H9 (cell line): ENCODE data around the gene SEC14L5. TPM values are rescaled to one million over a fixed set of nuclear protein-coding genes. Genes with fewer than 3 reads are reported as not detected.
A peak's percentile ranks its signal among the peaks of the same experiment; 100 is the strongest.

Experiments
- DNase-seq: peaks from one replicate; pipeline ENCODE4 v3.0.0-alpha.2; 2017
- H2AFZ ChIP-seq: one replicate; pipeline ENCODE4 v1.6.1; 2013; ENCODE audit warnings: mild to moderate bottlenecking, low read length, control low read depth, moderate library complexity
- H2AK5ac ChIP-seq: 2 replicates; pipeline ENCODE4 v1.6.1; 2013; ENCODE audit warnings: low read length, control low read depth, mixed read lengths; ENCODE audit not compliant: insufficient read length
- H2BK120ac ChIP-seq: one replicate; pipeline ENCODE4 v1.6.1; 2013; ENCODE audit warnings: low read depth, mild to moderate bottlenecking, low read length, control low read depth, inconsistent platforms; ENCODE audit not compliant: poor library complexity, severe bottlenecking
- H2BK12ac ChIP-seq: 2 replicates; pipeline ENCODE4 v1.6.1; 2013; ENCODE audit warnings: low read length, control low read depth, mixed read lengths, low read depth; ENCODE audit not compliant: insufficient read length
- H2BK15ac ChIP-seq: 2 replicates; pipeline ENCODE4 v1.6.1; 2013; ENCODE audit warnings: low read depth, low read length, control low read depth
- H2BK20ac ChIP-seq: one replicate; pipeline ENCODE4 v1.6.1; 2013; ENCODE audit warnings: low read depth, mild to moderate bottlenecking, low read length, control low read depth, inconsistent platforms; ENCODE audit not compliant: poor library complexity, severe bottlenecking
- H2BK5ac ChIP-seq: 2 replicates; pipeline ENCODE4 v1.6.1; 2013; ENCODE audit warnings: low read length, control low read depth, mixed read lengths; ENCODE audit not compliant: insufficient read length
- H3K14ac ChIP-seq: 2 replicates; pipeline ENCODE4 v1.6.1; 2013; ENCODE audit warnings: low read length, control low read depth; ENCODE audit not compliant: insufficient read depth
- H3K18ac ChIP-seq: 2 replicates; pipeline ENCODE4 v1.6.1; 2013; ENCODE audit warnings: low read depth, mild to moderate bottlenecking, mixed read lengths, low read length, control low read depth; ENCODE audit not compliant: insufficient read length
- H3K23ac ChIP-seq: 2 replicates; pipeline ENCODE4 v1.6.1; 2013; ENCODE audit warnings: low read length, control low read depth, mixed read lengths, low read depth; ENCODE audit not compliant: insufficient read length
- H3K23me2 ChIP-seq: 2 replicates; pipeline ENCODE4 v1.6.1; 2013; ENCODE audit warnings: low read depth, mild to moderate bottlenecking, mixed read lengths, low read length, control low read depth; ENCODE audit not compliant: insufficient read length, poor library complexity, severe bottlenecking
- H3K27ac ChIP-seq: 2 replicates; pipeline ENCODE4 v1.5.1; 2013; ENCODE audit warnings: low read length, control low read depth, mixed read lengths, low read depth; ENCODE audit not compliant: insufficient read length
- H3K27me3 ChIP-seq: 2 replicates; pipeline ENCODE4 v1.6.1; 2013; ENCODE audit warnings: low read length, control low read depth, inconsistent platforms; ENCODE audit not compliant: insufficient read depth
- H3K4ac ChIP-seq: 2 replicates; pipeline ENCODE4 v1.6.1; 2013; ENCODE audit warnings: low read depth, mild to moderate bottlenecking, control low read depth, inconsistent platforms, low read length, moderate library complexity
- H3K4me1 ChIP-seq: 2 replicates; pipeline ENCODE4 v1.6.1; 2013; ENCODE audit warnings: low read length, control low read depth, inconsistent platforms; ENCODE audit not compliant: insufficient read depth
- H3K4me2 ChIP-seq: 2 replicates; pipeline ENCODE4 v1.6.1; 2013; ENCODE audit warnings: low read length, control low read depth, mixed read lengths; ENCODE audit not compliant: insufficient read length, insufficient read depth
- H3K56ac ChIP-seq: 2 replicates; pipeline ENCODE4 v1.6.1; 2013; ENCODE audit warnings: low read depth, mild to moderate bottlenecking, mixed read lengths, low read length, control low read depth; ENCODE audit not compliant: insufficient read length
- H3K79me1 ChIP-seq: 2 replicates; pipeline ENCODE4 v1.6.1; 2013; ENCODE audit warnings: low read depth, mild to moderate bottlenecking, moderate library complexity, low read length, control low read depth, inconsistent platforms; ENCODE audit not compliant: insufficient read depth, poor library complexity, severe bottlenecking
- H3K79me2 ChIP-seq: 2 replicates; pipeline ENCODE4 v1.6.1; 2013; ENCODE audit warnings: low read length, control low read depth, inconsistent platforms; ENCODE audit not compliant: insufficient read depth
- H3K9ac ChIP-seq: 2 replicates; pipeline ENCODE4 v1.6.1; 2013; ENCODE audit warnings: low read length, control low read depth, mixed read lengths; ENCODE audit not compliant: insufficient read length; ENCODE audit errors: extremely low read depth
- H3K9me3 ChIP-seq: one replicate; pipeline ENCODE4 v1.6.1; 2013; ENCODE audit warnings: low read depth, low read length, inconsistent platforms; ENCODE audit not compliant: control insufficient read depth
- H3T11ph ChIP-seq: one replicate; pipeline ENCODE4 v1.6.1; 2013; ENCODE audit warnings: mild to moderate bottlenecking, low read length, control low read depth, inconsistent platforms
- H4K20me1 ChIP-seq: one replicate; pipeline ENCODE4 v1.6.1; 2013; ENCODE audit not compliant: control insufficient read depth, insufficient read length, insufficient read depth
- H4K5ac ChIP-seq: 2 replicates; pipeline ENCODE4 v1.6.1; 2013; ENCODE audit warnings: low read depth, mild to moderate bottlenecking, mixed read lengths, low read length, control low read depth; ENCODE audit not compliant: insufficient read length
- H4K8ac ChIP-seq: replicated peaks from 2 replicates; pipeline ENCODE4 v1.6.1; 2013; ENCODE audit warnings: low read length, control low read depth, mixed read lengths, low read depth; ENCODE audit not compliant: insufficient read length
- H4K91ac ChIP-seq: 2 replicates; pipeline ENCODE4 v1.6.1; 2013; ENCODE audit warnings: low read depth, mild to moderate bottlenecking, moderate library complexity, mixed read lengths, low read length, control low read depth; ENCODE audit not compliant: insufficient read length
- H3K27ac Mint-ChIP-seq, 3 experiments: 2 replicates in 2 of 3; 3 replicates in 1 of 3; pipeline ENCODE4 v1.8.0; 2020 to 2021; ENCODE audit warnings: mixed read lengths in 3 of 3, mild to moderate bottlenecking in 1 of 3, moderate library complexity in 1 of 3
- H3K27me3 Mint-ChIP-seq: 2 replicates; pipeline ENCODE4 v1.8.0; 2021; ENCODE audit warnings: low read depth, mild to moderate bottlenecking, moderate library complexity, mixed read lengths
- H3K36me3 Mint-ChIP-seq, 3 experiments: 2 replicates in 2 of 3; 3 replicates in 1 of 3; pipeline ENCODE4 v1.8.0; 2020 to 2021; ENCODE audit warnings: low read depth in 3 of 3, mixed read lengths in 3 of 3; ENCODE audit not compliant: insufficient read depth in 1 of 3
- H3K4me1 Mint-ChIP-seq, 2 experiments: 2 replicates each; pipeline ENCODE4 v1.8.0; 2020; ENCODE audit warnings: mixed read lengths in 2 of 2
- H3K4me3 Mint-ChIP-seq, 2 experiments: 2 replicates in 1 of 2; 3 replicates in 1 of 2; pipeline ENCODE4 v1.8.0; 2020 to 2021; ENCODE audit warnings: mild to moderate bottlenecking in 2 of 2, mixed read lengths in 2 of 2, moderate library complexity in 1 of 2
- H3K9me3 Mint-ChIP-seq, 2 experiments: 2 replicates in 1 of 2; 3 replicates in 1 of 2; pipeline ENCODE4 v1.8.0; 2020; ENCODE audit warnings: mild to moderate bottlenecking in 2 of 2, mixed read lengths in 2 of 2, moderate library complexity in 1 of 2
- CTCF ChIP-seq: fragments of 200-600 bp; sonication (generic); conservative IDR thresholded peaks from 3 replicates; pipeline ENCODE4 v1.8.0; 2021; ENCODE audit warnings: antibody characterized with exemption, mild to moderate bottlenecking
- WGBS: extraction: QIAGEN DNeasy Blood & Tissue Kit; methylation state at CpG from one replicate; pipeline ENCODE4 v1.1.7; 2013; ENCODE audit warnings: missing lambda C conversion rate, low lambda C conversion rate, mixed read lengths; ENCODE audit not compliant: insufficient read length; ENCODE audit errors: extremely low coverage; 5-methylcytosine and 5-hydroxymethylcytosine counted together
- total RNA-seq: library from RNA; stranded (reverse); gene quantifications from 2 replicates; pipeline ENCODE4 v1.2.1, GENCODE V29; 2021

SEC14L5 gene
- total RNA-seq, 1 experiment from 2014 or later: 4.1 TPM

- peak; percentile 50 for DNase-seq
- no peak overlapping the region for H2BK120ac ChIP-seq
- peak; percentile 19; the same call in 1 of the 3 replicates for TF ChIP-seq CTCF
- Mint-ChIP-seq H3K36me3 (no peaks in the 10 kb centered on the region), H3K9me3 (no peaks in the 10 kb centered on the region; a peak in 1 of 5 replicates), H3K4me1 (peaks cover 31 to 35% of the 10 kb centered on the region in 2 experiments), H3K4me3 (peak overlapping the region in 1 of 2 experiments; percentile 46; a peak in 1 of 5 replicates), H3K27ac (peak overlapping the region; percentile 78 to 91 (median 90); a peak in 3 of 7 replicates), H3K27me3 (no peaks in the 10 kb centered on the region; the same call in 1 of the 2 replicates)
- H3K79me2 ChIP-seq: no peaks in the 10 kb centered on the region
- no peaks in the 10 kb centered on the region for H4K20me1 ChIP-seq
- H3K27ac ChIP-seq: no peak overlapping the region
- no peak overlapping the region for H4K8ac ChIP-seq
- H4K91ac ChIP-seq: no peak overlapping the region
- no peak overlapping the region for H2BK15ac ChIP-seq
- H3K56ac ChIP-seq: no peak overlapping the region
- H4K5ac ChIP-seq: no peak overlapping the region
- H3K18ac ChIP-seq: no peak overlapping the region
- no peaks in the 10 kb centered on the region for H3K27me3 ChIP-seq
- H3K4me2 ChIP-seq: no peak overlapping the region
- no peak overlapping the region for H2AK5ac ChIP-seq
- H3K9me3 ChIP-seq: no peaks in the 10 kb centered on the region
- H3K23ac ChIP-seq: no peak overlapping the region
- H3K23me2 ChIP-seq: no peaks in the 10 kb centered on the region
- H2BK12ac ChIP-seq: no peak overlapping the region
- H3K4me1 ChIP-seq: peaks cover 4% of the 10 kb centered on the region; the same call in 1 of the 2 replicates
- no peaks in the 10 kb centered on the region for H3K79me1 ChIP-seq
- H2BK5ac ChIP-seq: no peak overlapping the region
- no peak overlapping the region for H2BK20ac ChIP-seq
- no CpG with 5 or more reads among the region's 6 CpGs for WGBS
- no peak overlapping the region for H3K4ac ChIP-seq
- H2AFZ ChIP-seq: no peak overlapping the region
- no peak overlapping the region for H3K9ac ChIP-seq
- no peak overlapping the region for H3K14ac ChIP-seq
- H3T11ph ChIP-seq: no peak overlapping the region
Measured at GRCh38 chr16:5059386-5060072, 101.4 kb downstream of the SEC14L5 start.
